ENCODE results near the gene SLC15A1. TPM values are rescaled to one million over a fixed set of nuclear protein-coding genes. Genes with fewer than 3 reads are reported as not detected.

SLC15A1 gene
- total RNA-seq, 2 experiments from 2014 or later: not detected

DNA sequence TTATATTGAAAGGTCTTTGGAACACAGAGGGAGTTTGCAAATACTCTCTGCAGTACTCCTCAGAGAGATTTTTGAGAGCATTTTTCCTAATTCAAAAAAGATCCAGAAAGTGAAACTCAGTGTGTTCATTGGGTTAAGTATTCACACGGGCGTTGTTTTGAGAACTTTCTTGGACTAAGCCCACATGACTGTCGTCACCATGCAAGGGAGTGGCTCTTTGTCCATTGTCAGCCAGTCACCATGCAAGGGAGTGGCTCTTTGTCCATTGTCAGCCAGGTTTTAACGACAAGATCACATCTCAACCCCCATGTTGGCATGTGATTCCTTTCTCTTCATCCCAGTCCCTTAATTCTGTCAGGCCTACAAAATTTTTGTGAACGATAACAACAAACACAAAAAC lies 94.3 kb downstream of the SLC15A1 start:
- intact Hi-C loops (cut with micrococcal nuclease; ENCODE audit: unreplicated experiment): no loop called here
- H3K79me2 ChIP-seq (ENCODE audit: insufficient read depth, low read depth, low read length): no peaks in the 10 kb centered on the region
- H4K20me1 ChIP-seq (ENCODE audit: insufficient read depth, low read length): no peaks in the 10 kb centered on the region
- no peaks in the 10 kb centered on the region for H3K36me3 ChIP-seq (ENCODE audit: insufficient read depth, low read length)
- H3K4me1 ChIP-seq (ENCODE audit: insufficient read depth, low read length, poor library complexity, severe bottlenecking): no peaks in the 10 kb centered on the region
- no peak overlapping the region for H3K4me2 ChIP-seq (ENCODE audit: low read length)
- no peak overlapping the region for H3K27ac ChIP-seq (ENCODE audit: low read depth, low read length, poor library complexity, severe bottlenecking)
- TF ChIP-seq, protein P1, sequence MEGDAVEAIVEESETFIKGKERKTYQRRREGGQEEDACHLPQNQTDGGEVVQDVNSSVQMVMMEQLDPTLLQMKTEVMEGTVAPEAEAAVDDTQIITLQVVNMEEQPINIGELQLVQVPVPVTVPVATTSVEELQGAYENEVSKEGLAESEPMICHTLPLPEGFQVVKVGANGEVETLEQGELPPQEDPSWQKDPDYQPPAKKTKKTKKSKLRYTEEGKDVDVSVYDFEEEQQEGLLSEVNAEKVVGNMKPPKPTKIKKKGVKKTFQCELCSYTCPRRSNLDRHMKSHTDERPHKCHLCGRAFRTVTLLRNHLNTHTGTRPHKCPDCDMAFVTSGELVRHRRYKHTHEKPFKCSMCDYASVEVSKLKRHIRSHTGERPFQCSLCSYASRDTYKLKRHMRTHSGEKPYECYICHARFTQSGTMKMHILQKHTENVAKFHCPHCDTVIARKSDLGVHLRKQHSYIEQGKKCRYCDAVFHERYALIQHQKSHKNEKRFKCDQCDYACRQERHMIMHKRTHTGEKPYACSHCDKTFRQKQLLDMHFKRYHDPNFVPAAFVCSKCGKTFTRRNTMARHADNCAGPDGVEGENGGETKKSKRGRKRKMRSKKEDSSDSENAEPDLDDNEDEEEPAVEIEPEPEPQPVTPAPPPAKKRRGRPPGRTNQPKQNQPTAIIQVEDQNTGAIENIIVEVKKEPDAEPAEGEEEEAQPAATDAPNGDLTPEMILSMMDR (conservative IDR thresholded peaks at IDR 0.05; ENCODE audit: low read length): no peak
- no peak for TF ChIP-seq EZH2phosphoT487 (IDR thresholded peaks at IDR 0.05; ENCODE audit: borderline replicate concordance, low read depth, low read length)
- H3K9me2 ChIP-seq (ENCODE audit: insufficient read depth, low read length): no peaks in the 10 kb centered on the region
- no peak overlapping the region for H2AFZ ChIP-seq (ENCODE audit: low read length)
- ChIA-PET POLR2A (no interaction called here), CTCF (ENCODE audit: unreplicated experiment) (no interaction called here)
- DNase-seq (ENCODE audit: low spot score): no peak
- no peak overlapping the region for H3K4me3 ChIP-seq (ENCODE audit: low read depth, low read length, poor library complexity, severe bottlenecking)
- no peaks in the 10 kb centered on the region for H3K9me3 ChIP-seq (ENCODE audit: low read length)
- no TSS peak for BruUV-seq (replicated peaks)

DNA sequence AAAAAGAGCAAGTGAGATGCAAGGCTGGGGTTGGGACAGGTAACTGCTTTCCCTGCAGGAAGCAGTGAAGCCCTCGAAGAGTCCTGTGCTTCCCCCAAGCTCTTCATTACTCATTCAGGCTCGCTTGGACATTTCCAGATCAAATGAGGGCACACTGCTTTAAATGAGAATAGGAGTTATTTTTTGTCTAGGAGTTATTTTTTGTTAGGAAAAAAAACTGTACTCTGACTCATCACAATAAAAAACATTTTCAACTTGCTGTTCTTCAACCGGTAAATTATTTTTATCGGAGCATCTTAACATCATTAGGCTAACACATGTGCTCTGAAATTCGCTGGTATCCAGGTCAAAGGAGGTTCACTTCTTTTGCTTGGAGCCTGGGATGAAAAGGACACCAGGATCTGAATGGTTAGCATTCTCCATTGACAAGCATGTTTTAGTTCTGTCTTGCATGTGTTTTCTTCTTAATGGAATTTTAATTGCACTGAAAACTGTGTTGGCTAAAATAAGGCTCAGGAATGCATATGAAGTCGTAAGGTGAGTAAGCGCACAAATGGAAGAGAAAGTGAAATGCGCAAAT lies 94.9 kb downstream of the SLC15A1 start:
- ChIA-PET POLR2A (no interaction called here), CTCF (ENCODE audit: unreplicated experiment) (no interaction called here)
- no peak for TF ChIP-seq EZH2phosphoT487 (IDR thresholded peaks at IDR 0.05; ENCODE audit: borderline replicate concordance, low read depth, low read length)
- TF ChIP-seq, protein P1 (conservative IDR thresholded peaks at IDR 0.05; ENCODE audit: low read length): no peak
- H3K9me3 ChIP-seq (ENCODE audit: low read length): no peaks in the 10 kb centered on the region
- no TSS peak for BruUV-seq (replicated peaks)
- DNase-seq (ENCODE audit: low spot score): no peak
- no peaks in the 10 kb centered on the region for H4K20me1 ChIP-seq (ENCODE audit: insufficient read depth, low read length)
- no peaks in the 10 kb centered on the region for H3K9me2 ChIP-seq (ENCODE audit: insufficient read depth, low read length)
- H3K79me2 ChIP-seq (ENCODE audit: insufficient read depth, low read depth, low read length): no peaks in the 10 kb centered on the region
- no peaks in the 10 kb centered on the region for H3K4me1 ChIP-seq (ENCODE audit: insufficient read depth, low read length, poor library complexity, severe bottlenecking)
- no peak overlapping the region for H3K27ac ChIP-seq (ENCODE audit: low read depth, low read length, poor library complexity, severe bottlenecking)
- H2AFZ ChIP-seq (ENCODE audit: low read length): no peak overlapping the region
- no peak overlapping the region for H3K4me3 ChIP-seq (ENCODE audit: low read depth, low read length, poor library complexity, severe bottlenecking)
- intact Hi-C loops (cut with micrococcal nuclease; ENCODE audit: unreplicated experiment): no loop called here
- H3K4me2 ChIP-seq (ENCODE audit: low read length): no peak overlapping the region
- no peaks in the 10 kb centered on the region for H3K36me3 ChIP-seq (ENCODE audit: insufficient read depth, low read length)

DNA sequence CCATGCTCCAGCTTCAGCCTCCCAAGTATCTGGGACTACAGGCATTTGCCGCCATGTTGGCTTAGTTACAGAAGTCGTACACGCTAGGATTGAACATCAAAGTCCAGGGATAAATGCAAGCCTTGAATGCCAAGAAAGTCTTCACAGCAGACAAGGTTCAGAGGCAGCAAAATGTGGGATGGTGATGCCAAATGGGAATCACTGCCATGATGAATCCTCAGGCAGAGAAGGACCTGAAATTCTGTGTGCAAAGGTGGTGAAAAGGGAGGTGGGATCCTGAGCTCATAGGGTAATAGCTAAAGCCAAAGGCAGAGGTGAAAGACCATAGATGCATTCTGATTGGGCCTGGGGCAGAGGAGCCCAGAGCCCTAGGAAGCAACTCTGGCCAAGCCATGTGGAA lies 96.2 kb downstream of the SLC15A1 start:
- POLR2A ChIA-PET: interaction anchor here (0.7 kb wide), 1 partner anchor 211 kb away, joined by 3 read pairs; no protein-coding TSS in a partner anchor

More for the DNA sequence above, 96.2 kb downstream of the SLC15A1 start:
- Histone ChIP-seq H3K36me3 (ENCODE audit: insufficient read depth, low read length) (no peaks in the 10 kb centered on the region), H3K9me2 (ENCODE audit: insufficient read depth, low read length) (no peaks in the 10 kb centered on the region), H3K4me1 (ENCODE audit: insufficient read depth, low read length, poor library complexity, severe bottlenecking) (no peaks in the 10 kb centered on the region), H3K27ac (ENCODE audit: low read depth, low read length, poor library complexity, severe bottlenecking) (no peak overlapping the region), H3K9me3 (ENCODE audit: low read length) (no peaks in the 10 kb centered on the region), H3K79me2 (ENCODE audit: insufficient read depth, low read depth, low read length) (no peaks in the 10 kb centered on the region), H4K20me1 (ENCODE audit: insufficient read depth, low read length) (no peaks in the 10 kb centered on the region), H3K4me2 (ENCODE audit: low read length) (no peak overlapping the region), H2AFZ (ENCODE audit: low read length) (no peak overlapping the region), H3K4me3 (ENCODE audit: low read depth, low read length, poor library complexity, severe bottlenecking) (no peak overlapping the region)
- DNase-seq (ENCODE audit: low spot score): no peak
- CTCF ChIA-PET (ENCODE audit: unreplicated experiment): no interaction called here
- intact Hi-C loops (cut with micrococcal nuclease; ENCODE audit: unreplicated experiment): no loop called here
- no peak for TF ChIP-seq EZH2phosphoT487 (IDR thresholded peaks at IDR 0.05; ENCODE audit: borderline replicate concordance, low read depth, low read length)
- TF ChIP-seq, protein P1 (conservative IDR thresholded peaks at IDR 0.05; ENCODE audit: low read length): no peak
- BruUV-seq (replicated peaks): no TSS peak

Data from OCI-LY7 (cell line).